ENCODE data around the gene SMIM35.

GRCh38 chr11:118002541-118003423 lies 84.0 kb downstream of the SMIM35 start:
- TF ChIP-seq POLR2A (IDR thresholded peaks at IDR 0.05) (peak; percentile 6), CTCF (IDR thresholded peaks at IDR 0.05) (no peak)

All from transverse colon (tissue), 3 donors.